Natural killer cell (primary cell): ENCODE results near the gene PLP1. TPM values are rescaled to one million over a fixed set of nuclear protein-coding genes. Genes with fewer than 3 reads are reported as not detected.

Source experiments
- ATAC-seq, 3 donors: fragments of 150-1000 bp in 2 of 3; fragments of 200-7000 bp in 1 of 3; cut with Tn5 transposase; 1 replicate in 1 of 3; 2 replicates in 2 of 3; pipeline ENCODE4 v1.10.0; 2021; ENCODE audit warnings: mild to moderate bottlenecking in 2 of 3, moderate library complexity in 2 of 3
- DNase-seq, 2 donors: peaks; one replicate each; pipeline versions ENCODE4 v3.0.0 to v3.0.0-alpha.2; 2013 to 2021; ENCODE audit warnings: mixed read lengths in 1 of 2
- H3K27ac ChIP-seq: one replicate; pipeline ENCODE4 v1.5.1; 2013; ENCODE audit warnings: mild to moderate bottlenecking, low read length
- H3K27me3 ChIP-seq: one replicate; pipeline ENCODE4 v1.6.1; 2013; ENCODE audit warnings: low read length; ENCODE audit not compliant: control insufficient read depth, insufficient read depth
- H3K36me3 ChIP-seq: one replicate; pipeline ENCODE4 v1.6.1; 2013; ENCODE audit warnings: low read length; ENCODE audit not compliant: control insufficient read depth, insufficient read depth
- H3K4me1 ChIP-seq: one replicate; pipeline ENCODE4 v1.6.1; 2013; ENCODE audit warnings: low read length; ENCODE audit not compliant: control insufficient read depth, insufficient read depth
- H3K4me3 ChIP-seq: one replicate; pipeline ENCODE4 v1.5.1; 2013; ENCODE audit warnings: low read length
- H3K9me3 ChIP-seq: one replicate; pipeline ENCODE4 v1.6.1; 2013; ENCODE audit warnings: low read length; ENCODE audit not compliant: control insufficient read depth, insufficient read depth
- H3K27ac Mint-ChIP-seq, 2 donors: one replicate each; pipeline ENCODE4 v1.8.0; 2022; ENCODE audit warnings: mild to moderate bottlenecking in 2 of 2, mixed read lengths in 2 of 2, moderate library complexity in 1 of 2
- H3K27me3 Mint-ChIP-seq, 2 donors: one replicate each; pipeline ENCODE4 v1.8.0; 2022; ENCODE audit warnings: low read depth in 2 of 2, mixed read lengths in 2 of 2
- H3K36me3 Mint-ChIP-seq: one replicate; pipeline ENCODE4 v1.8.0; 2022; ENCODE audit warnings: mixed read lengths
- H3K4me1 Mint-ChIP-seq, 2 donors: one replicate each; pipeline ENCODE4 v1.8.0; 2022; ENCODE audit warnings: mixed read lengths in 2 of 2
- H3K4me3 Mint-ChIP-seq: one replicate; pipeline ENCODE4 v1.8.0; 2022; ENCODE audit warnings: mild to moderate bottlenecking, moderate library complexity, mixed read lengths
- H3K9me3 Mint-ChIP-seq, 2 donors: one replicate each; pipeline ENCODE4 v1.8.0; 2022; ENCODE audit warnings: mixed read lengths in 2 of 2
- CTCF ChIP-seq: fragments of 200-600 bp; IDR thresholded peaks from one replicate; pipeline ENCODE4 v1.8.0; 2022; ENCODE audit warnings: antibody characterized with exemption
- WGBS: methylation state at CpG from one replicate; pipeline ENCODE4 v1.1.7; 2013; ENCODE audit warnings: missing lambda C conversion rate; ENCODE audit not compliant: insufficient coverage; 5-methylcytosine and 5-hydroxymethylcytosine counted together
- intact Hi-C: fragments of 100-400 bp; cut with micrococcal nuclease; formaldehyde crosslinking; loops from one replicate; pipeline ENCODE4 v1.14.2; 2022
- total RNA-seq, 4 donors: library from RNA; stranded (reverse); fragments of 120-200 nt in 1 of 4; gene quantifications; one replicate each; pipeline versions ENCODE4 v1.2.3 to v1.2.4, GENCODE V29; 2013 to 2022

PLP1 gene
- total RNA-seq, 3 donors from 2014 or later (not counting 1 experiment from before 2014, with no cell fraction given) = not detected

GRCh38 chrX:103794119-103794518 is 17.5 kb downstream of the PLP1 start:
- no peaks in the 10 kb centered on the region for H3K9me3 Mint-ChIP-seq

GRCh38 chrX:103797691-103798090 is 21.1 kb downstream of the PLP1 start:
- Mint-ChIP-seq H3K9me3 (no peaks in the 10 kb centered on the region), H3K27me3 (peaks cover 0 to 15% of the 10 kb centered on the region in 2 donors), H3K4me3 (no peak overlapping the region), H3K4me1 (no peaks in the 10 kb centered on the region), H3K36me3 (no peaks in the 10 kb centered on the region), H3K27ac (no peak overlapping the region)
- no peak for TF ChIP-seq CTCF
- intact Hi-C loops = no loop called here
- WGBS = 100% methylated on average over 2 of the region's 2 CpGs
- no peak for ATAC-seq
- H3K4me1 ChIP-seq = no peaks in the 10 kb centered on the region
- DNase-seq = no peak
- H3K4me3 ChIP-seq = no peak overlapping the region
- no peaks in the 10 kb centered on the region for H3K9me3 ChIP-seq
- H3K36me3 ChIP-seq = no peaks in the 10 kb centered on the region
- no peak overlapping the region for H3K27ac ChIP-seq
- H3K27me3 ChIP-seq = no peaks in the 10 kb centered on the region

More at GRCh38 chrX:103794119-103794518, 17.5 kb downstream of the PLP1 start:
- no peaks in the 10 kb centered on the region for H3K36me3 ChIP-seq
- no peaks in the 10 kb centered on the region for H3K9me3 ChIP-seq
- DNase-seq = no peak
- H3K4me3 ChIP-seq = no peak overlapping the region
- H3K27ac Mint-ChIP-seq = no peak overlapping the region
- no peaks in the 10 kb centered on the region for H3K27me3 ChIP-seq
- H3K4me1 Mint-ChIP-seq = no peaks in the 10 kb centered on the region
- no peaks in the 10 kb centered on the region for H3K36me3 Mint-ChIP-seq
- peaks cover 0 to 34% of the 10 kb centered on the region in 2 donors for H3K27me3 Mint-ChIP-seq
- no peak overlapping the region for H3K27ac ChIP-seq
- intact Hi-C loops = no loop called here
- H3K4me1 ChIP-seq = no peaks in the 10 kb centered on the region
- ATAC-seq = no peak
- 75% methylated on average over 4 of the region's 4 CpGs for WGBS
- no peak for TF ChIP-seq CTCF
- no peak overlapping the region for H3K4me3 Mint-ChIP-seq

- no peak overlapping the region for H3K4me3 ChIP-seq
- Mint-ChIP-seq H3K4me1 (no peaks in the 10 kb centered on the region), H3K4me3 (no peak overlapping the region), H3K27me3 (peaks cover 0 to 16% of the 10 kb centered on the region in 2 donors), H3K9me3 (no peaks in the 10 kb centered on the region), H3K36me3 (no peaks in the 10 kb centered on the region), H3K27ac (no peak overlapping the region)
- H3K27ac ChIP-seq = no peak overlapping the region
- WGBS = no CpG with 5 or more reads among the region's 2 CpGs
- H3K36me3 ChIP-seq = no peaks in the 10 kb centered on the region
- H3K27me3 ChIP-seq = no peaks in the 10 kb centered on the region
- H3K9me3 ChIP-seq = no peaks in the 10 kb centered on the region
- no peak for TF ChIP-seq CTCF
- intact Hi-C loops = no loop called here
- DNase-seq = no peak
- H3K4me1 ChIP-seq = no peaks in the 10 kb centered on the region
- no peak for ATAC-seq
Observed at GRCh38 chrX:103800318-103800717, 23.7 kb downstream of the PLP1 start.

- Mint-ChIP-seq H3K4me3 (no peak overlapping the region), H3K9me3 (no peaks in the 10 kb centered on the region), H3K36me3 (no peaks in the 10 kb centered on the region), H3K4me1 (no peaks in the 10 kb centered on the region), H3K27me3 (peaks cover 0 to 32% of the 10 kb centered on the region in 2 donors), H3K27ac (no peak overlapping the region)
- no peaks in the 10 kb centered on the region for H3K27me3 ChIP-seq
- no peaks in the 10 kb centered on the region for H3K36me3 ChIP-seq
- DNase-seq = no peak
- intact Hi-C loops = no loop called here
- H3K4me1 ChIP-seq = no peaks in the 10 kb centered on the region
- no peaks in the 10 kb centered on the region for H3K9me3 ChIP-seq
- H3K4me3 ChIP-seq = no peak overlapping the region
- TF ChIP-seq CTCF = no peak
- no peak for ATAC-seq
- H3K27ac ChIP-seq = no peak overlapping the region
Observed at GRCh38 chrX:103805860-103806259, 29.2 kb downstream of the PLP1 start.
